ENCODE measurements around the gene SYNRG. TPM values are rescaled to one million over a fixed set of nuclear protein-coding genes. Genes with fewer than 3 reads are reported as not detected.

SYNRG gene
- total RNA-seq, 1 experiment from 2014 or later: 40.5 TPM

DNA sequence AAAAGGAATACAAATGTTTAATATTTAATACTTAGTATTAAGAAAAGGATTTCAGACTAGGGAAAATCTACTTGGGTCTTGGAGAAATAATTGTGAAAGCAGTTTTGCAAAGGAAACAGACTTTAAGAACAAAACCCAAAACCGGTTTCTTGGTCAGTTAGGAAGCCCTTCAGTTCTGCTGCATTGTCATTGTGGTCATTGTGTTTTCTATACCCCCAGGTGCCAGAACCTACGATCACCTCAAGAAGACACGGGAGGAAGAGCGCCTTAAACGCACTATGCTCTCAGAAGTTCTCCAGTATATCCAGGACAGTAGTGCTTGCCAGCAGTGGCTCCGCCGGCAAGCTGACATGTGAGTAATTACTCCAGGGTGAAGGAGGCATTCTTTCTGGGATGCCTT is 139.0 kb downstream of the SYNRG start:
- Histone ChIP-seq H3K4me1 (peaks cover under 1% of the 10 kb centered on the region), H3K9me3 (no peaks in the 10 kb centered on the region), H3K4me3 (ENCODE audit: low read depth, low read length) (no peak overlapping the region), H3K27me3 (replicated peaks; ENCODE audit: control insufficient read depth, insufficient read depth, low read length) (no peaks in the 10 kb centered on the region), H3K36me3 (ENCODE audit: control insufficient read depth, insufficient read depth, low read length) (peaks cover 3% of the 10 kb centered on the region; the same call in 1 of the 2 replicates)
- Mint-ChIP-seq H3K27me3 (ENCODE audit: insufficient read depth, unreplicated experiment) (no peaks in the 10 kb centered on the region), H3K27ac (ENCODE audit: unreplicated experiment) (no peak overlapping the region), H3K4me3 (ENCODE audit: unreplicated experiment) (no peak overlapping the region), H3K9me3 (ENCODE audit: unreplicated experiment) (no peaks in the 10 kb centered on the region), H3K36me3 (ENCODE audit: insufficient read depth, unreplicated experiment) (peaks cover 73% of the 10 kb centered on the region), H3K4me1 (ENCODE audit: low read depth, unreplicated experiment) (peaks cover 13% of the 10 kb centered on the region)
- no TSS peak for BruUV-seq (replicated peaks)
- CTCF ChIA-PET: no interaction called here
- no peak for DNase-seq
- POLR2A ChIA-PET: no interaction called here
- intact Hi-C loops (cut with micrococcal nuclease; ENCODE audit: unreplicated experiment): no loop called here
- TF ChIP-seq, protein P1, sequence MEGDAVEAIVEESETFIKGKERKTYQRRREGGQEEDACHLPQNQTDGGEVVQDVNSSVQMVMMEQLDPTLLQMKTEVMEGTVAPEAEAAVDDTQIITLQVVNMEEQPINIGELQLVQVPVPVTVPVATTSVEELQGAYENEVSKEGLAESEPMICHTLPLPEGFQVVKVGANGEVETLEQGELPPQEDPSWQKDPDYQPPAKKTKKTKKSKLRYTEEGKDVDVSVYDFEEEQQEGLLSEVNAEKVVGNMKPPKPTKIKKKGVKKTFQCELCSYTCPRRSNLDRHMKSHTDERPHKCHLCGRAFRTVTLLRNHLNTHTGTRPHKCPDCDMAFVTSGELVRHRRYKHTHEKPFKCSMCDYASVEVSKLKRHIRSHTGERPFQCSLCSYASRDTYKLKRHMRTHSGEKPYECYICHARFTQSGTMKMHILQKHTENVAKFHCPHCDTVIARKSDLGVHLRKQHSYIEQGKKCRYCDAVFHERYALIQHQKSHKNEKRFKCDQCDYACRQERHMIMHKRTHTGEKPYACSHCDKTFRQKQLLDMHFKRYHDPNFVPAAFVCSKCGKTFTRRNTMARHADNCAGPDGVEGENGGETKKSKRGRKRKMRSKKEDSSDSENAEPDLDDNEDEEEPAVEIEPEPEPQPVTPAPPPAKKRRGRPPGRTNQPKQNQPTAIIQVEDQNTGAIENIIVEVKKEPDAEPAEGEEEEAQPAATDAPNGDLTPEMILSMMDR (IDR thresholded peaks at IDR 0.05; ENCODE audit: insufficient read depth in 1 of 2, low read depth in 1 of 2, low read length in 1 of 2, severe bottlenecking in 1 of 2, unreplicated experiment in 1 of 2): no peak

DNA sequence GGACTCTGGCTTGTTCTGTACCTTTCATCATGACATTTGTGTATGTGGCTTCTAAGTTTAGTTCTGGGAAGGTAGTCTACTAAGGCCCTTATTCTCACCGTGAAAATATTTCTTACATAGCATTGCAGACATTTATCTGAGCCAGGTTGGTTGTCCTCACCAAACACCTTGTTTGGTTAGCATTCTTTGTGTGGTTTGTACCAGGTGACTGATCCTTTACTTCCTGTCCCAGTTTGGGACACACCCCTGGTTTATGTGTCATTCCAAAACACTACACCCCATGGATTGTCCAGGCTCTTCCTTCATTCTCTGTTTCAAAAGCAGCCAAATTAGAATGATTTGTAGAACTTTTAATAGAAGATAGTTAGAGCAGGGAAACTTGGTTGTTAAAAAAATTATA is 142.7 kb downstream of the SYNRG start:
- H3K27me3 Mint-ChIP-seq (ENCODE audit: insufficient read depth, unreplicated experiment): no peaks in the 10 kb centered on the region
- TF ChIP-seq, protein P1 (IDR thresholded peaks at IDR 0.05; ENCODE audit: insufficient read depth in 1 of 2, low read depth in 1 of 2, low read length in 1 of 2, severe bottlenecking in 1 of 2, unreplicated experiment in 1 of 2): no peak
- H3K4me1 ChIP-seq: no peaks in the 10 kb centered on the region
- no peaks in the 10 kb centered on the region for H3K9me3 ChIP-seq
- no peaks in the 10 kb centered on the region; the same call in 1 of the 2 replicates for H3K36me3 ChIP-seq (ENCODE audit: control insufficient read depth, insufficient read depth, low read length)
- no peak overlapping the region for H3K4me3 Mint-ChIP-seq (ENCODE audit: unreplicated experiment)
- peaks cover 53% of the 10 kb centered on the region for H3K36me3 Mint-ChIP-seq (ENCODE audit: insufficient read depth, unreplicated experiment)
- CTCF ChIA-PET: no interaction called here
- H3K4me1 Mint-ChIP-seq (ENCODE audit: low read depth, unreplicated experiment): no peaks in the 10 kb centered on the region
- POLR2A ChIA-PET: no interaction called here
- H3K4me3 ChIP-seq (ENCODE audit: low read depth, low read length): no peak overlapping the region
- intact Hi-C loops (cut with micrococcal nuclease; ENCODE audit: unreplicated experiment): no loop called here
- no peaks in the 10 kb centered on the region for H3K27me3 ChIP-seq (replicated peaks; ENCODE audit: control insufficient read depth, insufficient read depth, low read length)
- H3K27ac Mint-ChIP-seq (ENCODE audit: unreplicated experiment): no peak overlapping the region
- BruUV-seq (replicated peaks): no TSS peak
- no peak for DNase-seq
- H3K9me3 Mint-ChIP-seq (ENCODE audit: unreplicated experiment): no peaks in the 10 kb centered on the region

DNA sequence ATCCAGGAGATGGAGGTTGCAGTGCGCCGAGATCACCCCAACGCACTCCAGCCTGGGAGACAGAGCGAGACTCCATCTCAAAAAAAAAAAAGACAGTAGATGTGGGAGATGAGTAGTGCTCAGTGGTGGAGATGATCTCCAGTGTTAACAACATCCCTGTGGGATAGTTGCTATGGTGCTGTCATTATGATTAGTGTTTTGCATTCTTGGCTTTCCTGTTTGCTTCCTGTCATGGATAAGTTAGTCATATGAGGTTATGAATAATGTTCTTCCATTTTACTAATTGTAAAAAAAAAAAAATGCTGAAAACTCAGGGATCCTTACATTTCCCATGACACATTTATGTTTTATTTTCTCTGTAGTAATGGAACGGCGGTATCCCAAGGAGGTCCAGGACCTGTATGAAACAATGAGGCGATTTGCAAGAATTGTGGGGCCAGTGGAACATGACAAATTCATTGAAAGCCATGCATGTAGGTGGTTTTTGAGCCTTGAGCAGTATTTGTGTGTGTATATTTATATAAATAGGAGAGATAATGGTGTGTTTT is 144.1 kb downstream of the SYNRG start:
- Mint-ChIP-seq H3K36me3 (ENCODE audit: insufficient read depth, unreplicated experiment) (peaks cover 49% of the 10 kb centered on the region), H3K27me3 (ENCODE audit: insufficient read depth, unreplicated experiment) (no peaks in the 10 kb centered on the region), H3K4me3 (ENCODE audit: unreplicated experiment) (no peak overlapping the region), H3K27ac (ENCODE audit: unreplicated experiment) (no peak overlapping the region), H3K4me1 (ENCODE audit: low read depth, unreplicated experiment) (no peaks in the 10 kb centered on the region), H3K9me3 (ENCODE audit: unreplicated experiment) (no peaks in the 10 kb centered on the region)
- no peaks in the 10 kb centered on the region for H3K4me1 ChIP-seq
- H3K27me3 ChIP-seq (replicated peaks; ENCODE audit: control insufficient read depth, insufficient read depth, low read length): no peaks in the 10 kb centered on the region
- ChIA-PET POLR2A (no interaction called here), CTCF (no interaction called here)
- no peaks in the 10 kb centered on the region; the same call in 1 of the 2 replicates for H3K36me3 ChIP-seq (ENCODE audit: control insufficient read depth, insufficient read depth, low read length)
- H3K9me3 ChIP-seq: no peaks in the 10 kb centered on the region
- intact Hi-C loops (cut with micrococcal nuclease; ENCODE audit: unreplicated experiment): no loop called here
- no peak for DNase-seq
- H3K4me3 ChIP-seq (ENCODE audit: low read depth, low read length): no peak overlapping the region
- TF ChIP-seq, protein P1 (IDR thresholded peaks at IDR 0.05; ENCODE audit: insufficient read depth in 1 of 2, low read depth in 1 of 2, low read length in 1 of 2, severe bottlenecking in 1 of 2, unreplicated experiment in 1 of 2): no peak
- BruUV-seq (replicated peaks): no TSS peak

Small RNA genes lying within 50 kb of the gene (microRNA-seq; reads per million reads assigned to microRNA genes)
- gene MIR378J: not detected

Other genes with a start within 250 kb of the SYNRG start
- not detected in 2 replicates for gene C17orf78, start 233.4 kb downstream of the SYNRG start, total RNA-seq (2022)
- gene ACACA, start 202.6 kb downstream of the SYNRG start, total RNA-seq (2022): 108 and 113 TPM in 2 replicates
- gene TADA2A, start 202.5 kb downstream of the SYNRG start, total RNA-seq (2022): 27.3 and 29.4 TPM in 2 replicates
- 30.4 and 32.5 TPM in 2 replicates for gene DUSP14, start 119.5 kb downstream of the SYNRG start, total RNA-seq (2022)
- gene DDX52, start 34.0 kb upstream of the SYNRG start, total RNA-seq (2022): 78.7 and 85.1 TPM in 2 replicates
- gene HNF1B, start 135.6 kb upstream of the SYNRG start, total RNA-seq (2022): 36.9 TPM in 2 replicates

Data from Caco-2 (cell line).